Measurements from ENCODE around the gene SREBF2.

- TF ChIP-seq, protein P1, sequence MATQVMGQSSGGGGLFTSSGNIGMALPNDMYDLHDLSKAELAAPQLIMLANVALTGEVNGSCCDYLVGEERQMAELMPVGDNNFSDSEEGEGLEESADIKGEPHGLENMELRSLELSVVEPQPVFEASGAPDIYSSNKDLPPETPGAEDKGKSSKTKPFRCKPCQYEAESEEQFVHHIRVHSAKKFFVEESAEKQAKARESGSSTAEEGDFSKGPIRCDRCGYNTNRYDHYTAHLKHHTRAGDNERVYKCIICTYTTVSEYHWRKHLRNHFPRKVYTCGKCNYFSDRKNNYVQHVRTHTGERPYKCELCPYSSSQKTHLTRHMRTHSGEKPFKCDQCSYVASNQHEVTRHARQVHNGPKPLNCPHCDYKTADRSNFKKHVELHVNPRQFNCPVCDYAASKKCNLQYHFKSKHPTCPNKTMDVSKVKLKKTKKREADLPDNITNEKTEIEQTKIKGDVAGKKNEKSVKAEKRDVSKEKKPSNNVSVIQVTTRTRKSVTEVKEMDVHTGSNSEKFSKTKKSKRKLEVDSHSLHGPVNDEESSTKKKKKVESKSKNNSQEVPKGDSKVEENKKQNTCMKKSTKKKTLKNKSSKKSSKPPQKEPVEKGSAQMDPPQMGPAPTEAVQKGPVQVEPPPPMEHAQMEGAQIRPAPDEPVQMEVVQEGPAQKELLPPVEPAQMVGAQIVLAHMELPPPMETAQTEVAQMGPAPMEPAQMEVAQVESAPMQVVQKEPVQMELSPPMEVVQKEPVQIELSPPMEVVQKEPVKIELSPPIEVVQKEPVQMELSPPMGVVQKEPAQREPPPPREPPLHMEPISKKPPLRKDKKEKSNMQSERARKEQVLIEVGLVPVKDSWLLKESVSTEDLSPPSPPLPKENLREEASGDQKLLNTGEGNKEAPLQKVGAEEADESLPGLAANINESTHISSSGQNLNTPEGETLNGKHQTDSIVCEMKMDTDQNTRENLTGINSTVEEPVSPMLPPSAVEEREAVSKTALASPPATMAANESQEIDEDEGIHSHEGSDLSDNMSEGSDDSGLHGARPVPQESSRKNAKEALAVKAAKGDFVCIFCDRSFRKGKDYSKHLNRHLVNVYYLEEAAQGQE (IDR thresholded peaks at IDR 0.05; ENCODE audit: insufficient read depth in 1 of 2, low read depth in 2 of 2, low read length in 2 of 2): no peak
- no peak for TF ChIP-seq POLR2AphosphoS5 (IDR thresholded peaks at IDR 0.05; ENCODE audit: low read depth, low read length)
- TF ChIP-seq TAF1 (IDR thresholded peaks at IDR 0.05; ENCODE audit: borderline replicate concordance, insufficient read depth, low read length): no peak
- no peak for TF ChIP-seq SIN3A (IDR thresholded peaks at IDR 0.05; ENCODE audit: borderline replicate concordance, insufficient read depth, low read length)
Measured at GRCh38 chr22:41885516-41885915, 52.6 kb downstream of the SREBF2 start.

Measured in PFSK-1 (cell line).